Stimulated activated CD4-positive, alpha-beta T cell treated with anti-CD3 and anti-CD28 coated beads, Interleukin-12 subunit alpha, Interleukin-12 subunit beta, amount 100 ng/mL, for 24 hours (primary cell): ENCODE measurements around the gene SLC1A1.

Source experiments
- DNase-seq, 2 experiments: peaks; one replicate each; pipeline ENCODE4 v3.0.0-alpha.2; 2020; ENCODE audit warnings: low read depth in 2 of 2

SLC1A1 gene

DNA sequence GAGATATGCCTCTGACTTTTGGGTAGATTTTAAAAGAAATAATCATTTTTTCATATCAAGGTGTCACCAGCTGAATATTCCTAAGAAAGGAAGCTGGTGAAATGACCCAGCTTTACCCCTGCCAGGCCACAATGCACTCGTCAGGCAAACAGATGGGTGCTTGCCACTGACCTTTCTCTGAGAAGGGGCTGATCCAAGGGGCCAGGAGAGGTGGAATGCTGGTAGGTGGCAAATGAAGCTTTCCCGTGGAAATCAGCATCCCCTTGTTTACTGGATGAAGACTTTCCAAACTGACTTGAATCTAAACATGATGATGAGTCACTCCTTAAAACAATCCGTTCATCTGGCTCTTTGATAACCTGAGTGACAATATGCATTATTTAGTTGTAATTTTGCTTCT is 127.5 kb downstream of the SLC1A1 start:
- no peak for DNase-seq

DNA sequence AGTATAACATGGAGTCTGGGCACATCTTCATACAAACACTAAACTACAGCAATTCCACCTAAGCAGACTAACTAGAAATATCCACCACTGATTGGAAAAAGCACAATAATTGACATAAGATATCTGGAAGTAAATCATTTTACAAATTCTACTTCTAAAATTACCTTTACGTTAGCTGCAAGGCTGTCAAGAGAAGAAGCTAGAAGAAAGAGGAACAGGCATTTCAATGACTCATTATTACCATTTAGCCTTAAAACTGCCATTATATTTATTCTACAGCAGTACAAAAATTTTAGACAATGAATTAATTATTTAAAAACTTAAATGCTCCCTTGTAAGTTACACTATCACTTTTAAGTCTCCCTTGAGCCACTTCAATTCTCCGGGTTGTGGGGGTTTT is 128.4 kb downstream of the SLC1A1 start:
- no peak for DNase-seq

GRCh38 chr9:4620057-4620765 is 129.9 kb downstream of the SLC1A1 start:
- no peak for DNase-seq

DNA sequence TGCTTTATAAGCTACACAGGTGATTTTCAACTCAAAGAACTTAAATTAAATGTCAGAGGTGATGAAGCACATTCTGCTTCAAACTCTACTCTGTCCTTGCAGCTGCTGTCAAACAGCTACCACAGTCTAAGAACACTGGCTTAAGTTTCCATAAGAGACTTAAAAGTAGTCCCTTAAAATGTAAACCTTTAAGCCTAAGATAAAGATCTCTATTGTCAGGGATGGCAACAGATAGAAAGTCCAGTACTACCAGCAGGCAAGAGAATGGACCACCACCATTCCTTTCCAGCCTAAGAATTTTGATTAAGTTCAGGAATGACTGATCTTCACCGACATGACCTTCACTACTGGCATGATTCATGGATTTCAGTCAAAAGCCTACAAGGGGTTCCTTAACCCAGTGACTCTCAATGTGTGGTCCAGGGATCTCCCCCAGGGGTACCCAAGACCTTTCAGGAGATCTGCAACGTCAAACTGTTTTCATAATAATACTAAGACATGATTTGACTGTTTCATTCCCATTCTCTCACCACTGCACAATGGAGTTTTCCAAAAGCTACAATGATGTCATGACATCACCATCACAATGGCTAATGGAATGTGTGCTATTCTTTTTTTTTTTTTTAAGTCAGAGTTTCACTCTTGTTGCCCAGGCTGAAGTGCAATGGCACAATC is 130.8 kb downstream of the SLC1A1 start:
- no peak for DNase-seq

DNA sequence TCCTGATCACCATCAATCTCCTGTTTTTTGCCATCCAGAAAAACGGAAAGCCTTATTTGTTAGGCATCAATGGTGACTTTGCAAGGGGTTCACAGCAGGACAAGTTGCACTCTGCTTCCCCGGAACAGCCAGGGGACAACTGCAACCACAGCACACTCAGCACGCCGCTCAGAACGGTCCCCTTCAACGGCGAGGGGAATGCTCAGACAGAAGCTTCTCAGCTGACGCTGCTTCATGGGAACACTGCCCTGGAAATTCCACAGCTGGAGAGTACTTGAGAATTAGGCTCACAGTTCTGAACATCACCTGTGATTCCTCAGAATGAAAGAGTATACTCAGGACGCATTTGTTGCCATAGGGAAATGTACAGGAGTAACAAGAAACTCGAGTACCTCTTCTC is 131.7 kb downstream of the SLC1A1 start:
- no peak for DNase-seq

- DNase-seq: no peak
Observed at GRCh38 chr9:4630836-4631235, 140.6 kb downstream of the SLC1A1 start.
